ENCODE results near the gene ZSCAN20.

ZSCAN20 gene

DNA sequence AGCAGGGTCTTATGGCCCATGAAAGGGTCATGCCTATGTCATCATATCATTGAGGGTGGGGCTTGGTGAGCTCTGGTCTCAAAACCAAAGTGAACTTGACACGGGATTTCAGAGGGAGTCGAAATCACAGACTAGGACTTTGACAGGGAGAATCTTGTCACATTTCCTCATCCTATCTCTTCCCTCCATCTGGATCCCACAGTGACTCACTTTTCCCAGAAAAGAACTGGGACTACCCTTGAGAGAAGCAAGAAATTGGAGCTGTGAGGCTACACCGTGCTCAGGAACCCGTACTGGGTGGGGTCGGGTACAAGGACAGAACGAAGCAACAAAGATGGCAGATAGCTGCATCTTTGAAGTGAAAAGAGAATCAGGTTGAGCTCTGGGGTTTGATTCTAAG, 69.5 kb downstream of the ZSCAN20 start:
- DNase-seq = no peak

All from activated CD4-positive, alpha-beta T cell treated with anti-CD3 and anti-CD28 coated beads for 1 hour (primary cell).